GM13976 (cell line): Measurements from ENCODE around the gene VWCE.

Experiments
- DNase-seq: peaks from one replicate; pipeline ENCODE4 v3.0.0; 2012; ENCODE audit warnings: low spot score
- in situ Hi-C: fragments of 300-500 bp; cut with MboI; formaldehyde crosslinking; loops from one replicate; pipeline ENCODE4 v1.12.0; 2022; ENCODE audit warnings: low sequenced_read_pairs, mixed read lengths, inconsistent platforms; ENCODE audit not compliant: unreplicated experiment
- TF ChIP-seq, protein P1 (sequence below): IDR thresholded peaks from 2 replicates; pipeline ENCODE4 v1.5.1; 2012; ENCODE audit warnings: borderline replicate concordance, mild to moderate bottlenecking; ENCODE audit not compliant: insufficient read depth; ENCODE audit errors: extremely low read depth, missing control alignments, control extremely low read depth

Gene VWCE

DNA sequence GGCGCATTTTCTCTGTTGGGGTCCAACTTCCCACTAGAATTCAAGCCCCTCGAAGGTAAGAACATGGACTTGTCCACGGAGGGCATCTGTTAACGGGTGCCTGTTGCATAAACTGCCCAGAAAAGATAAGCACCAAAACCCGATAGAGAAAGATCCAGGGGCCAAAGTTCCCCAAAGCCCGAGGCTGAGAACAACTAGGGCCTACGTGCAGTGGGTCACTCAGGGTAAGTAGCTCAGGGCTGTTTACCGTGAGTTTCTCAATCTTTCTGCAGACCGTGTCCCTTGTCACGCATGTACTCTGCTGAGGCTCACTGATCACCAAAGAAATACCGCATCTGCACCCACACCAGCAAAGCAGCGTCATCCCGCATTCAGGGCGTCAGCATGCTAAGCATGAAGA, 29.8 kb downstream of the VWCE start:
- TF ChIP-seq, protein P1, sequence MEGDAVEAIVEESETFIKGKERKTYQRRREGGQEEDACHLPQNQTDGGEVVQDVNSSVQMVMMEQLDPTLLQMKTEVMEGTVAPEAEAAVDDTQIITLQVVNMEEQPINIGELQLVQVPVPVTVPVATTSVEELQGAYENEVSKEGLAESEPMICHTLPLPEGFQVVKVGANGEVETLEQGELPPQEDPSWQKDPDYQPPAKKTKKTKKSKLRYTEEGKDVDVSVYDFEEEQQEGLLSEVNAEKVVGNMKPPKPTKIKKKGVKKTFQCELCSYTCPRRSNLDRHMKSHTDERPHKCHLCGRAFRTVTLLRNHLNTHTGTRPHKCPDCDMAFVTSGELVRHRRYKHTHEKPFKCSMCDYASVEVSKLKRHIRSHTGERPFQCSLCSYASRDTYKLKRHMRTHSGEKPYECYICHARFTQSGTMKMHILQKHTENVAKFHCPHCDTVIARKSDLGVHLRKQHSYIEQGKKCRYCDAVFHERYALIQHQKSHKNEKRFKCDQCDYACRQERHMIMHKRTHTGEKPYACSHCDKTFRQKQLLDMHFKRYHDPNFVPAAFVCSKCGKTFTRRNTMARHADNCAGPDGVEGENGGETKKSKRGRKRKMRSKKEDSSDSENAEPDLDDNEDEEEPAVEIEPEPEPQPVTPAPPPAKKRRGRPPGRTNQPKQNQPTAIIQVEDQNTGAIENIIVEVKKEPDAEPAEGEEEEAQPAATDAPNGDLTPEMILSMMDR: no peak
- in situ Hi-C loops: no loop called here

DNA sequence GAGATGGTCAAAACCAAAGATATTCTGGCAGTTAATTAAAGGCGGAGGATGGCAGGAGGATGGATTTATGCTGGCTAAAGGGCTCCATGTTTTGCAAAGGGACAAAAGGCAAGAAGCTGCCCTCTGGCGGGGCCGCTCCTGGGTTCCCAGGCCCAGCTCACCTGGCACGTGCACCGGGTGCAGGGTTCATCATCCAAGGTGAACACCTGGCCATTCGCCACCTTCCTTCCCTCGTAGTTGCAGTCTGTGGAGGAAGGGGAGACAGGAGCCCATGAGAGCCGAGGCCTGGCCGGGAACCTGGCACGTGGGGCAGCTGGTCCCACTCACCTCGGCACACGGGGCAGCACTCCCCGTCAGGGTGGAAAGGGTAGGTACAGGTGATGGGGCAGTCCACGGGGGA, 30.3 kb downstream of the VWCE start:
- in situ Hi-C loops: no loop called here
- TF ChIP-seq, protein P1: no peak
- peak; percentile 20 for DNase-seq

More for the DNA sequence above, 29.8 kb downstream of the VWCE start:
- DNase-seq: no peak

DNA sequence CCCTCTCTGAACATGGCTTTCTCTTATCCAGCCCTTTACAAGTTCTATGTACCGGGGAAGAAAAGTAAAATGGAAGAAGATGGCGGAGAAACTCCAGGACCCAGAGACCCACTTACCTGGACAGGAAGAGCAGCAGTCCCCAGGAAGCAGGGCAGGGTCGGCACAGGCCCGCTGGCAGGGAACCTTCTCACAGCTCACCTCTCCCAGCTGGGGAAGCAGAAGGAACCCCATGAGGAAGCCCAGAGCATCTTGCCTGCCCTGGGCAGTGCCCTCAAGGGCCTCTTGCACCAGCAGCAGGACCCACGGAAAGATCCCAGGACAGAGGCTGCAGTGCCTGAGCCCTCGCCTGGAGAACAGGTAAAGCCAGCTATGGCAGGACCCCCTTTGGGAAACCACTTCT, 30.7 kb downstream of the VWCE start:
- TF ChIP-seq, protein P1: no peak
- no peak for DNase-seq
- in situ Hi-C loops: no loop called here

DNA sequence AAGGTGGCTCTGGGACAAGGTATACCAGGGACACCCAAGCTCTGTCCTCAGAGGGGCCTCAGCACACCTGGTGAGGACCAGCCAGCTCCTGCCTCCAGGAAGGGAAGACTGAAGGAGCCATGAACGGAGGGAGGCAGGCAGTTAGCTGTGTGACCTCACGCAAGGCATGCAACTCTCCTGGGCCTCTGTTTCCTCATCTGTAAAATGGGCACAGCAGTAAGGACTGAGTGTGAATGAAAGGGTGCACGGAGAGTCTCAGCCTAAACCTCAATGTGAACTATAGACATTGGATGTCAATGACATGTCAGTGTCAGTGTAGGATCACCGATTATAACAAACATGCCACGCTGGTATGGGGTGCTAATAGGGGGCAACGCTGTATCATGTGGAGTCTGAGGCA, 35.8 kb downstream of the VWCE start:
- in situ Hi-C loops: no loop called here
- DNase-seq: no peak
- TF ChIP-seq, protein P1: no peak

DNA sequence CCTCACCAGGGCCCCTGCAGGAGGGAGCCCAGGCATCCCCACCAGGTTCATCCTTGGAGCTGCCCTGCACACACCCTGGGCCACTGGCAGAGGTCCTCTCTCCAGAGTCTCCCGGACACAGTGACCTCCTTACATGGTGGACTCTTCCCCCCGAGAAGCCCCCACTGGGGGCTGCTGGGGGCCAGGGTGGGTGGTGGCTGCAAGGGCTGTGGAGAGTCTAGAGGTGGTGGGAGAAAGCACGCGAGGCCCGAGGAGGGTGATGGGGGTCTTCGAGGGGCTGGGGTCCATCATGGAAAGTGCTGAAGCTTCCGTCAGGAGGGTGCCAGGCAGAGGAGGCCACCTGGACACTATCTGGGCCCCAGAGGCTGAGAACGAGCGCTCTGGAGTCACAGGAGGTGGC, 36.6 kb downstream of the VWCE start:
- TF ChIP-seq, protein P1: no peak
- in situ Hi-C loops: no loop called here

DNA sequence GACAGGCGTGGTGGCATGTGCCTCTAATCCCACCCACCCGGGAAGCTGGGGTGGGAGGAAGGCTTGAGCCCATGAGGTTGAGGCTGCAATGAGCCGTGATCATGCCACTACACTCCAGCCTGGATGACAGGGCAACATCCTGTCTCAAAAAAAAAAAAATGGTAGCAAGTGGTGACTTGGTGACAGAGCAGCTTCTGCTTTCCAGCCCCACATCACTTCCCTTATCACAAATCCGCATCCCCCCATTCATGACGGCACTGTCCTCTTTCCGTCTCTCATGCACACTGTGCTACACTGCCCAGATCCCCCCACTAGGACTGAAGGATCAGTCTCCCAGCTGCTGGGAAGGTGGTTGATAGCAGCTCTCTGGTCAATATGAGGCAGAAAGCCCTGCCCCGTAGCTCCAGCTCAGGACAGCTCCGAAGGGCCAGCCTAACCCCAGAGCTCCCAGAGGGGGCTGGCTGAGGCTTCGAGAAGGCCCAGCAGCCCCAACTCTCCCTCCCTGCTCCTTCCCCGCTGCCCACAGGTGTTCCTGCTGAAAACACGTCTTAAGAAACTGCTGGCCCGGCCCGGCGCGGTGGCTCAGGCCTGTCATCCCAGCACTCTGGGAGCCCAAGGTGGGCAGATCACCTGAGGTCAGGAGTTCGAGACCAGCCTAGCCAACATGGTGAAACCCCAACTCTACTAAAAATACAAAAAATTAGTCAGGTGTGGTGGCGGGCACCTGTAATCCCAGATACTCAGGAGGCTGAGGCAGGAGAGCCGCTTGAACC, 38.2 kb downstream of the VWCE start:
- TF ChIP-seq, protein P1: no peak
- in situ Hi-C loops: no loop called here
- no peak for DNase-seq

More for the DNA sequence above, 36.6 kb downstream of the VWCE start:
- no peak for DNase-seq
